Trophoblast cell (in vitro differentiated cells and primary cell): Measurements from ENCODE around the gene GPR156.

Experiments
- DNase-seq, 2 donors: peaks; one replicate each; pipeline ENCODE4 v3.0.0-alpha.2; 2016
- H2AFZ ChIP-seq: 2 replicates; pipeline ENCODE4 v1.6.1; 2013; ENCODE audit warnings: low read length, moderate library complexity, mild to moderate bottlenecking; ENCODE audit not compliant: insufficient read depth, poor library complexity
- H2AK5ac ChIP-seq: 2 replicates; pipeline ENCODE4 v1.6.1; 2013; ENCODE audit warnings: mild to moderate bottlenecking, low read length
- H2BK120ac ChIP-seq: 2 replicates; pipeline ENCODE4 v1.6.1; 2013; ENCODE audit warnings: low read length, mild to moderate bottlenecking, moderate library complexity; ENCODE audit not compliant: insufficient read depth, poor library complexity
- H2BK12ac ChIP-seq: 2 replicates; pipeline ENCODE4 v1.6.1; 2013; ENCODE audit warnings: mild to moderate bottlenecking, low read length, moderate library complexity
- H2BK5ac ChIP-seq: 2 replicates; pipeline ENCODE4 v1.6.1; 2013; ENCODE audit warnings: low read length, low read depth, moderate library complexity, mild to moderate bottlenecking; ENCODE audit not compliant: poor library complexity
- H3K14ac ChIP-seq: 2 replicates; pipeline ENCODE4 v1.6.1; 2013; ENCODE audit warnings: mild to moderate bottlenecking, low read length
- H3K18ac ChIP-seq: 2 replicates; pipeline ENCODE4 v1.6.1; 2013; ENCODE audit warnings: mild to moderate bottlenecking, low read length
- H3K23ac ChIP-seq: 2 replicates; pipeline ENCODE4 v1.6.1; 2013; ENCODE audit warnings: low read length
- H3K27ac ChIP-seq: 2 replicates; pipeline ENCODE4 v1.5.1; 2013; ENCODE audit warnings: low read depth, mild to moderate bottlenecking, inconsistent platforms, low read length, moderate library complexity
- H3K27me3 ChIP-seq: 2 replicates; pipeline ENCODE4 v1.6.1; 2013; ENCODE audit warnings: inconsistent platforms, mild to moderate bottlenecking, low read length, moderate library complexity; ENCODE audit not compliant: insufficient read depth
- H3K36me3 ChIP-seq, 2 experiments: 1 replicate in 1 of 2; 2 replicates in 1 of 2; pipeline ENCODE4 v1.6.1; 2013; ENCODE audit warnings: low read length in 2 of 2, mild to moderate bottlenecking in 2 of 2, moderate library complexity in 1 of 2; ENCODE audit not compliant: insufficient read depth in 2 of 2, control insufficient read depth in 1 of 2
- H3K4ac ChIP-seq: 2 replicates; pipeline ENCODE4 v1.6.1; 2013; ENCODE audit warnings: low read depth, mild to moderate bottlenecking, low read length, moderate library complexity
- H3K4me1 ChIP-seq, 2 experiments: 1 replicate in 1 of 2; 2 replicates in 1 of 2; pipeline ENCODE4 v1.6.1; 2013; ENCODE audit warnings: low read length in 2 of 2, mild to moderate bottlenecking in 2 of 2, moderate library complexity in 1 of 2; ENCODE audit not compliant: insufficient read depth in 2 of 2, control insufficient read depth in 1 of 2
- H3K4me2 ChIP-seq: 2 replicates; pipeline ENCODE4 v1.6.1; 2013; ENCODE audit warnings: inconsistent platforms, mild to moderate bottlenecking, low read length, moderate library complexity
- H3K4me3 ChIP-seq: 2 replicates; pipeline ENCODE4 v1.5.1; 2013; ENCODE audit warnings: mild to moderate bottlenecking, low read depth, low read length, inconsistent platforms
- H3K79me1 ChIP-seq: one replicate; pipeline ENCODE4 v1.6.1; 2013; ENCODE audit warnings: low read length
- H3K79me2 ChIP-seq: 2 replicates; pipeline ENCODE4 v1.6.1; 2013; ENCODE audit warnings: low read length, mild to moderate bottlenecking; ENCODE audit not compliant: control insufficient read depth, insufficient read depth, poor library complexity
- H3K9ac ChIP-seq: 2 replicates; pipeline ENCODE4 v1.6.1; 2013; ENCODE audit warnings: mild to moderate bottlenecking, low read length
- H3K9me3 ChIP-seq: 2 replicates; pipeline ENCODE4 v1.6.1; 2013; ENCODE audit warnings: low read depth, mild to moderate bottlenecking, control low read depth, inconsistent platforms, low read length; ENCODE audit not compliant: insufficient read depth
- H4K12ac ChIP-seq: 2 replicates; pipeline ENCODE4 v1.6.1; 2013; ENCODE audit warnings: low read depth, mild to moderate bottlenecking, low read length, moderate library complexity
- H4K8ac ChIP-seq: 2 replicates; pipeline ENCODE4 v1.6.1; 2013; ENCODE audit warnings: low read depth, mild to moderate bottlenecking, low read length, moderate library complexity
- H4K91ac ChIP-seq: one replicate; pipeline ENCODE4 v1.6.1; 2013; ENCODE audit warnings: low read depth, mild to moderate bottlenecking, low read length, moderate library complexity
- WGBS: extraction: QIAGEN DNeasy Blood & Tissue Kit; methylation state at CpG from one replicate; pipeline ENCODE4 v1.1.7; 2013; ENCODE audit warnings: missing lambda C conversion rate; ENCODE audit not compliant: insufficient read length, insufficient coverage; ENCODE audit errors: extremely low coverage; 5-methylcytosine and 5-hydroxymethylcytosine counted together

The GPR156 gene

DNA sequence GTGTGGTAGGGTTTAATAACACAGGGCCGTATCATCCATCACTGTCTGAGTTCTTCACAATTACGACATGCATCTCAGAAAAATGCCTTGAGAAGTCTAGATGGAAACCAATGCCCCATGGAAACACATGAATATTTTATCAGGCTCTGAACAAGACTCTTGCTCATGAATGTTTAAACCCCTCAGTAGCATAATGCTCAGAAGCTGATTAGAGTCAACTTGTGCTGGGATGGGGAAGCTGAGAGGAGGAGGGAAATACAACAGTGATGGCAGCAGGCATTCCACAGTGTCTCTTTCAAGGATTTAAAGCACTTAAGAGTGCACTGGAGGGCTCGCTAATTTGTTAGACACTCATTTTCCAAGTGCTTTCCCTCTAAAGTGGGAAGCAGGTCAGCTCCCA is 3.8 kb downstream of the GPR156 start:
- H3K27ac ChIP-seq, result no peak overlapping the region

DNA sequence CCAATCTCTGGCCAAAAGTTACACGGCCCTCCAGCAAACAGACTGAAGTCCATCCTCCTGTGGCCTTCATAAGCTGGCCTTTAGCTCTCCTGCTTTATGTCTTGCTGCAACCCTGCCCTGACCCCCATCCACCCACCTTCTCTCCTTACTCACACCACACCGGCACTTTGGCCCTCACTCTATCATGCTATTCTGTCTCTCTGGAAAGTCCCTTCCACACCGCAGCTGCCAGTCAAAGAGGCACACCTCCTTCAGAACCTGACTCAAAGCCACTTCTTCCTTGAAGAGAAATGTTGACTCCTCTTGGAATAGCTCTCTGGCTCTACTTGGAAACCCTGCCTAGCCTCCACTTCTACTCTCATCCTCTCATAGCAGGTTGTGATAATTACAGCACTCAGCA is 4.5 kb downstream of the GPR156 start:
- Histone ChIP-seq H3K14ac (no peak overlapping the region), H2BK12ac (no peak overlapping the region), H2BK120ac (no peak overlapping the region), H4K12ac (no peak overlapping the region), H3K9me3 (no peaks in the 10 kb centered on the region), H2BK5ac (no peak overlapping the region), H3K79me1 (peaks cover 5% of the 10 kb centered on the region), H3K4me3 (no peak overlapping the region), H3K27me3 (peaks cover 7% of the 10 kb centered on the region), H3K36me3 (no peaks in the 10 kb centered on the region), H4K91ac (no peak overlapping the region), H3K23ac (no peak overlapping the region), H3K9ac (no peak overlapping the region), H3K4me1 (peaks cover 4 to 6% of the 10 kb centered on the region in 2 experiments), H2AK5ac (no peak overlapping the region), H3K4ac (no peak overlapping the region), H3K79me2 (no peaks in the 10 kb centered on the region), H4K8ac (no peak overlapping the region), H3K4me2 (no peak overlapping the region), H3K27ac (no peak overlapping the region), H3K18ac (no peak overlapping the region), H2AFZ (no peak overlapping the region)
- no CpG with 5 or more reads among the region's 3 CpGs for WGBS
- DNase-seq, result no peak

More for the DNA sequence above, 3.8 kb downstream of the GPR156 start:
- H3K4me2 ChIP-seq, result no peak overlapping the region
- H3K9ac ChIP-seq, result no peak overlapping the region
- H3K36me3 ChIP-seq, result no peaks in the 10 kb centered on the region
- H2BK120ac ChIP-seq, result no peak overlapping the region
- no peaks in the 10 kb centered on the region for H3K79me2 ChIP-seq
- no peak overlapping the region for H4K8ac ChIP-seq
- H4K12ac ChIP-seq, result no peak overlapping the region
- H3K79me1 ChIP-seq, result peaks cover 5% of the 10 kb centered on the region
- H3K9me3 ChIP-seq, result no peaks in the 10 kb centered on the region
- H3K4ac ChIP-seq, result no peak overlapping the region
- peaks cover 7% of the 10 kb centered on the region for H3K27me3 ChIP-seq
- H4K91ac ChIP-seq, result no peak overlapping the region
- H2AFZ ChIP-seq, result no peak overlapping the region
- WGBS, result no CpG with 5 or more reads among the region's 3 CpGs
- no peak overlapping the region for H3K14ac ChIP-seq
- H2AK5ac ChIP-seq, result no peak overlapping the region
- no peak overlapping the region for H2BK12ac ChIP-seq
- H3K4me1 ChIP-seq, result peaks cover 4 to 6% of the 10 kb centered on the region in 2 experiments
- no peak overlapping the region for H2BK5ac ChIP-seq
- no peak overlapping the region for H3K18ac ChIP-seq
- DNase-seq, result no peak
- no peak overlapping the region for H3K4me3 ChIP-seq
- H3K23ac ChIP-seq, result no peak overlapping the region

DNA sequence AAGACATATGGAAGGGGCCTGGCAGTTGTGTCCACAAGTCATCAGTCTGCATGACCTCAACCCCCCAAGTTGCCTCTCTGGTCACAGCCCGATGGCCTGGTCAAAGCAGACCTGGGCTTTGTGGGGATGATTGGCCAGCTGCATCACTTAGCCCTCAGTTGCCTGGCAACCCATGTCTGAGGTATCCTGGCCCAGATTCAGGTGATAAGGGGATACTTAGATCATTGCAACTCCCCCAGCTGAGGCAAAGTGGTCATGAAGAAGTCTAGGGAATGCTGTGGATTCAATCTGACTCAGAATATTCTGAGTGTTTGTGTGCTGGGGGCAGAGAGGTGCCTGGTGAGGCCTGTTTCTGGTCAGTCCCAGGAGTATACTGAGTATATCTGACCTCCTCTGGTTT is 5.0 kb downstream of the GPR156 start:
- Histone ChIP-seq H4K91ac (no peak overlapping the region), H3K9ac (no peak overlapping the region), H3K4me1 (peaks cover 2 to 4% of the 10 kb centered on the region in 2 experiments), H2BK120ac (no peak overlapping the region), H3K9me3 (no peaks in the 10 kb centered on the region), H4K8ac (no peak overlapping the region), H2AFZ (no peak overlapping the region), H3K27me3 (peaks cover 3% of the 10 kb centered on the region), H3K4me2 (no peak overlapping the region), H3K4ac (no peak overlapping the region), H3K79me2 (no peaks in the 10 kb centered on the region), H3K18ac (no peak overlapping the region), H3K4me3 (no peak overlapping the region), H2BK5ac (no peak overlapping the region), H3K79me1 (peaks cover 1% of the 10 kb centered on the region), H2AK5ac (no peak overlapping the region), H3K27ac (no peak overlapping the region), H3K14ac (no peak overlapping the region), H4K12ac (no peak overlapping the region), H2BK12ac (no peak overlapping the region), H3K23ac (no peak overlapping the region), H3K36me3 (no peaks in the 10 kb centered on the region)
- WGBS, result no CpG with 5 or more reads among the region's 1 CpG
- no peak for DNase-seq

DNA sequence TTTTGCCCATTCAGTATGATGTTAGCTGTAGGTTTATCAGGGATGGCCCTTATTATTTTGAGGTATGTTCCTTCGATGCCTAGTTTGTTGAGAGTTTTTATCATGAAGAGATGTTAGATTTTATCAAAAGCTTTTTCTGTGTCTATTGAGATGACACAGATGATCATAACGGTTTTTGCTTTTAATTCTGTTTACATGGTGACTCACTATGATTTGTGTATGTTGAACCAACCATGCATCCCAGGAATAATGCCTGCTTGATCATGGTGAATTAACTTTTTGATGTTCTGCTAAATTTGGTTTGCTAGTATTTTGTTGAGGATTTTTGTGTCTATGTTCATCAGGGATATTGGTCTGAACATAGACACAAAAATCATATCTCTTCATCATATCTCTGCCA is 8.3 kb downstream of the GPR156 start:
- H3K27me3 ChIP-seq, result no peaks in the 10 kb centered on the region

More for the DNA sequence above, 8.3 kb downstream of the GPR156 start:
- Histone ChIP-seq H2BK5ac (no peak overlapping the region), H3K9ac (no peak overlapping the region), H2BK12ac (no peak overlapping the region), H4K12ac (no peak overlapping the region), H3K4me2 (no peak overlapping the region), H4K8ac (no peak overlapping the region), H3K79me1 (no peaks in the 10 kb centered on the region), H4K91ac (no peak overlapping the region), H2AFZ (no peak overlapping the region), H3K4me1 (no peaks in the 10 kb centered on the region), H3K14ac (no peak overlapping the region), H3K79me2 (no peaks in the 10 kb centered on the region), H3K23ac (no peak overlapping the region), H3K9me3 (no peaks in the 10 kb centered on the region), H3K36me3 (no peaks in the 10 kb centered on the region), H3K18ac (no peak overlapping the region), H3K27ac (no peak overlapping the region), H3K4me3 (no peak overlapping the region), H2AK5ac (no peak overlapping the region), H2BK120ac (no peak overlapping the region), H3K4ac (no peak overlapping the region)
- no peak for DNase-seq
- no CpG with 5 or more reads among the region's 2 CpGs for WGBS
